ENCODE data around the gene CES3. TPM values are rescaled to one million over a fixed set of nuclear protein-coding genes. Genes with fewer than 3 reads are reported as not detected.

Gene CES3
- total RNA-seq, 1 experiment from 2014 or later = 3.7 TPM

DNA sequence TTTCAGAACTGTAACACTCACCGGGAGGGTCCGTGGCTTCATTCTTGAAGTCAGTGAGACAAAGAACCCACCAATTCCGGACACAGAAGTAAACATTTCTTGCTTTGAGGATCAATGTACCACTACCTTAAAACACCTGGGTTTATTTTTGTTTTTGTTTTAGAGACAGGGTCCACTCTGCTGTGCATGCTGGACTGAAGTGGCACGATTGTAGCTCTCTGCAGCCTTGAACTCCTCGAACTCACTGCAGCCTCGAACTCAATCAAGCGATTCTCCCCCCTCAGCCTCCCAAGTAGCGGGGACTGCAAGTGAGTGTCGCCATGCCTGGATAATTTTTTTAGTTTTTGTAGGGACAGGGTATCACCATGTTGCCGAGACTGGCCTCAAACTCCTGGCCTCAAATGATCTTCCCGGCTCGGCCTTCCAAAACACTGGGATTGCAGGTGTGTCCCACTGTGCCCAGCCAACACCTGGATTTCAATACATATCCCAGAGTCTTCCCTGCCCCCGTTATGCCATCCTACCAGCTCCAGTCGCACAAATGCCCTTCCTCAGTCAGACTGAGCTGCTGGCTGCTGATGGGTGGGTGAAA lies 14.3 kb downstream of the CES3 start:
- Histone ChIP-seq H2BK12ac (ENCODE audit: insufficient read length, low read depth, low read length) (no peak overlapping the region), H2AFZ (ENCODE audit: low read length) (no peak overlapping the region), H3K79me2 (ENCODE audit: insufficient read depth, low read length) (no peaks in the 10 kb centered on the region), H2BK120ac (ENCODE audit: low read depth, low read length, poor library complexity, severe bottlenecking) (no peak overlapping the region), H3K4ac (ENCODE audit: low read depth, low read length) (no peak overlapping the region), H3K4me1 (ENCODE audit: insufficient read depth, low read length) (no peaks in the 10 kb centered on the region; the same call in 1 of the 2 replicates), H3K23ac (ENCODE audit: insufficient read length, low read depth, low read length) (no peak overlapping the region), H2AK5ac (ENCODE audit: insufficient read length, low read length) (no peak overlapping the region), H2BK15ac (ENCODE audit: low read depth, low read length) (no peak overlapping the region), H3K14ac (ENCODE audit: insufficient read depth, low read length) (no peak overlapping the region), H4K20me1 (ENCODE audit: control insufficient read depth, insufficient read depth, insufficient read length) (no peaks in the 10 kb centered on the region), H3K9ac (ENCODE audit: extremely low read depth, insufficient read length, low read length) (no peak overlapping the region), H3T11ph (ENCODE audit: low read length) (no peak overlapping the region), H3K4me2 (ENCODE audit: insufficient read depth, insufficient read length, low read length) (no peak overlapping the region), H3K27me3 (ENCODE audit: insufficient read depth, low read length) (no peaks in the 10 kb centered on the region), H3K18ac (ENCODE audit: insufficient read length, low read depth, low read length) (no peak overlapping the region), H2BK5ac (ENCODE audit: insufficient read length, low read length) (no peak overlapping the region), H3K27ac (ENCODE audit: insufficient read length, low read depth, low read length) (no peak overlapping the region), H3K9me3 (ENCODE audit: control insufficient read depth, low read depth, low read length) (no peaks in the 10 kb centered on the region), H2BK20ac (ENCODE audit: low read depth, low read length, poor library complexity, severe bottlenecking) (no peak overlapping the region), H4K5ac (ENCODE audit: insufficient read length, low read depth, low read length) (no peak overlapping the region), H3K23me2 (ENCODE audit: insufficient read length, low read depth, low read length, poor library complexity, severe bottlenecking) (no peaks in the 10 kb centered on the region), H4K91ac (ENCODE audit: insufficient read length, low read depth, low read length) (no peak overlapping the region), H3K56ac (ENCODE audit: insufficient read length, low read depth, low read length) (no peak overlapping the region), H3K79me1 (ENCODE audit: insufficient read depth, low read depth, low read length, poor library complexity, severe bottlenecking) (no peaks in the 10 kb centered on the region), H4K8ac (replicated peaks; ENCODE audit: insufficient read length, low read depth, low read length) (no peak overlapping the region)
- H3K4me3 Mint-ChIP-seq = no peak overlapping the region
- peak overlapping the region in 2 of 3 experiments; percentile 68 to 79; a peak in 1 of 7 replicates for H3K27ac Mint-ChIP-seq
- DNase-seq = no peak
- H3K27me3 Mint-ChIP-seq (ENCODE audit: low read depth) = peaks cover 4% of the 10 kb centered on the region
- no peaks in the 10 kb centered on the region for H3K36me3 Mint-ChIP-seq (ENCODE audit: insufficient read depth in 1 of 3, low read depth in 3 of 3)
- TF ChIP-seq CTCF (conservative IDR thresholded peaks at IDR 0.05) = no peak
- H3K9me3 Mint-ChIP-seq = no peaks in the 10 kb centered on the region; a peak in 1 of 5 replicates
- H3K4me1 Mint-ChIP-seq = peaks cover 10 to 12% of the 10 kb centered on the region in 2 experiments
- WGBS (ENCODE audit: extremely low coverage, insufficient read length, low lambda C conversion rate) = no CpG with 5 or more reads among the region's 14 CpGs

Data from H9 (cell line).